HG03060 (cell line): Measurements from ENCODE around the gene G6PC3.

ENCODE experiments used
- ATAC-seq: cut with Tn5 transposase; IDR thresholded peaks from one replicate; pipeline ENCODE4 v1.9.1; 2021; ENCODE audit warnings: low read depth, moderate number of reproducible peaks; ENCODE audit not compliant: unreplicated experiment

G6PC3 gene

DNA sequence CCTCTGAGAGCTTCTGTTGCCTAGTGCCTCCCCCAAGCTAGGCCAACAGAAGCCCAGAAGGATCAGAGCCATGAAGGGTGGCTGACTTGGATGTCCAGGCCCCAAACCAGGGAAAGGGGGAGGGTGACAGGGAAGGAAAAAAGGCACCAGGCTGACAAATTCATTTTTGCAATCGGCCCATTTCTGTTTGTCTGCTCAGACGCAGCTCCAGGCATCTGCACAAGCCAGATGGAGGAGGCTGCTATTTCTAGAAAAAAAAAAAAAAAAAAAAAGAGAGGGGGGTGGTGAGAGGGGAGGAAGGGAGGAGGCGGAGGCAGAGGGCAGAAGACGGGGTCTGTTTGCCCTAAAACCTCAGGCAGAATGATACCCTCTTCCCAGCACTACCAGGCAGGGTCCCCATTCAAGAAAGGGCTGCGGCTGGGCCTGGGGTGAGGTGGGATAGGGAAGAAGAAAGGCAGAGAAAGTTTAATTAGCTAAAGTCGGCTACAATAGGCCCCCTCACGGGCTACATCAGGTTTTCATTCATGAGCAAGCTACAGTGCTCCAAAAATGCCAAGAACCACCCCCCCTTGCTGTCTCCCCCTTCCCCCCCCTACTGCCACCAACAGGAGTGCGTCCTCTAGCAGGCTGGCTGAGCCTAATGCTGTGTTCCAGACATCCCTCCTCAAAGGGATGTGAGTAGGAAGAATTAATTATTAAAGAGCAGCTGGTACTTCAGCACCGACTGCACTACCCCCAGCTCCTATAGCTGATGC is 50.5 kb downstream of the G6PC3 start:
- no peak for ATAC-seq

DNA sequence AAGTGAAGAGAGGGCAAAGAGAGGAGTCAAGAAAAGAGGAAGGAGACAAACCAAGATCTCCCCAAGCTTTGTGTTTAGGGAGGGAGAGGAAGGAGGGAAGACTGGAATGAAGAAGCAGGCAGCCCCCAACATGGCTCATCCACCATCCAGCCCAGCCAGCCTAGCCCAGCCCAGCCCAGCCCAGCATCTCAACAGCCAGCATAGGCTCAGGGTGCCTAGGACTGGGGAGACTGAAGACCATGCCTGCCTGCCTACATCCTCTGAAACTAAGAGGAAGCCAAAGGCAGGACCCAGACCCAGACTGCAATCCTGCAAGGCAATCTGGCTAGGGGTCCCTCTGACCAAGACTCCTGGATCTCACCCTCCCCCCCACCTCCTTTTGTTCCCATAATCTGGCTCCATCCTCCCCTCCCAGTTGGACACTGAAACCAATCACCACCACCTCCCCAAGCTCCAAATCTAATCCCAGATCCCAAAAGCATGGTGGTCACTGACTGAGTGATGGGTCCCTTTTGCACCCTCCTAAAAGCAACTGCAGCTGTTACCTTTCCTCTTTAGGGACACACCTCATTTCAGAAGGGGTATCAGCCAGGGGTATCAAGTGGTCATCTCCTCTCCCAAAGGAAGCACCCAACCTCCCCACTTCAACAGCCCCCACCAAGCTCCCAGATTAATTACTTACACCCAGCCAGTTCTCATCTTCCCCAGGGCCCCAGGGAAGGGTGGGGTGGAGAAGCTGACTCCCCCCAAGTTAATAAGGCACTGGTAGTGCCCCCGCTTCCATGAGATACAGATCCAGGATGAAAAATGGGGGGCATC is 51.7 kb downstream of the G6PC3 start:
- ATAC-seq, result no peak

- ATAC-seq, result no peak
These were observed 52.4 kb downstream of the G6PC3 start for GRCh38 chr17:44122816-44123355.

- ATAC-seq, result peak; percentile 66
These were observed 53.0 kb downstream of the G6PC3 start, which contains the start of gene HDAC5 for GRCh38 chr17:44123356-44124117. Gene HDAC5, minus strand, starts transcription at chr17:44123641. Its CDS starts 6,126 bp downstream, at chr17:44117515.

DNA sequence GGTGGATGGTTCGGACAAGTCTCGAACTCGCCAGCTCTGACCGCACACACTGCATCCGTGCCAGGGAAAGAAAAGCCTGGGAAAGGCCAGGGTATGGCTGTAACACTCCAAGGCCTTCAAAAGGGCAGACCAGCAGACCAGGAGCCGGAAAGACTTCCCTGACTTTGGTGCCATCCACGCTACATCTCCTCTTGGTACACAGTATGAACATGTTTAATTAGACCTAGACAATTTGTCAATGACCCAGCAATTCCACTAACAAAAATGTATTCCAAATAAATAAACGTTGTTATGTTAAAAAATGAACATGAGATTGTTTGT is 53.5 kb downstream of the G6PC3 start:
- no peak for ATAC-seq
